Prostate gland (tissue), 2 donors: ENCODE results near the gene FMR1NB. TPM values are rescaled to one million over a fixed set of nuclear protein-coding genes. Genes with fewer than 3 reads are reported as not detected.

ENCODE experiments used
- DNase-seq: peaks from one replicate; pipeline ENCODE4 v3.0.0-alpha.2; 2019; ENCODE audit warnings: low spot score
- H3K27ac ChIP-seq, 2 donors: fragments of 200-600 bp; sonication (generic); 2 replicates each; pipeline ENCODE4 v1.5.1; 2017 to 2019
- H3K27me3 ChIP-seq: fragments of 200-600 bp; sonication (generic); replicated peaks from 2 replicates; pipeline ENCODE4 v1.5.1; 2019; ENCODE audit not compliant: insufficient read depth
- H3K36me3 ChIP-seq, 2 donors: fragments of 200-600 bp; sonication (generic); 1 replicate in 1 of 2; 2 replicates in 1 of 2; pipeline versions ENCODE4 v1.5.1 to v1.8.1; 2017 to 2019
- H3K4me1 ChIP-seq: fragments of 200-600 bp; sonication (generic); replicated peaks from 2 replicates; pipeline ENCODE4 v1.5.1; 2019
- H3K4me3 ChIP-seq, 2 donors: fragments of 200-600 bp; sonication (generic); 2 replicates each; pipeline ENCODE4 v1.5.1; 2017 to 2019
- H3K9me3 ChIP-seq: fragments of 200-600 bp; sonication (generic); 2 replicates; pipeline ENCODE4 v1.5.1; 2017
- POLR2A ChIP-seq: fragments of 450-650 bp; IDR thresholded peaks from one replicate; pipeline ENCODE4 v1.6.1; 2016; ENCODE audit warnings: antibody characterized with exemption, mild to moderate bottlenecking
- POLR2AphosphoS5 ChIP-seq: sonication (generic); formaldehyde crosslinking; IDR thresholded peaks from one replicate; pipeline ENCODE4 v1.6.1; 2017; ENCODE audit warnings: antibody characterized with exemption
- WGBS: methylation state at CpG from one replicate; pipeline ENCODE4 v1.1.5; 2018; 5-methylcytosine and 5-hydroxymethylcytosine counted together
- intact Hi-C: fragments of 100-400 bp; cut with DNase I; formaldehyde crosslinking; loops from one replicate; pipeline ENCODE4 v1.14.2; 2022
- total RNA-seq, 2 donors: library from RNA; depleted of rRNA; stranded (reverse); fragments of >200 nt; gene quantifications; one replicate each; pipeline ENCODE4 v1.1.0, GENCODE V29; 2016
- TF ChIP-seq, protein P1 (sequence below), 4 experiments: fragments of 200-600 bp in 2 of 4; fragments of 450-650 bp in 2 of 4; sonication (generic) in 2 of 4; IDR thresholded peaks; 1 replicate in 3 of 4; 2 replicates in 1 of 4; pipeline ENCODE4 v1.5.1; 2016 to 2019; ENCODE audit warnings: antibody characterized with exemption in 4 of 4, mild to moderate bottlenecking in 2 of 4, moderate library complexity in 2 of 4

The FMR1NB gene
- total RNA-seq, 2 donors from 2014 or later, result 15.3 TPM; not detected in 1

DNA sequence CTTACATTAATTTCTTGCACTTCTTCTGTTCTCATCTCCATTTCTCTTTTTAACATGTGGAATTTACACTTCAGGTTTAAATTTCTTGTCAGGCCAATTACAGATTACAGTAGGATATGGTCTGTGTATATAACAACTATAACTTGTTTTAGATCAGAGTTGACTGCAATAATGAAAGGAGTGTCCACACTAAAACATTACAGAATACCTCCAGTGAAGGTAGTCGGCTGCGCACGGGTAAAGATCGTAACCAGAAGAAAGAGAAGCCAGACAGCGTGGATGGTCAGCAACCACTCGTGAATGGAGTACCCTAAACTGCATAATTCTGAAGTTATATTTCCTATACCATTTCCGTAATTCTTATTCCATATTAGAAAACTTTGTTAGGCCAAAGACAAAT is 32.6 kb upstream of the FMR1NB start:
- Histone ChIP-seq H3K4me1 (no peaks in the 10 kb centered on the region), H3K4me3 (no peak overlapping the region), H3K27me3 (no peaks in the 10 kb centered on the region), H3K36me3 (no peaks in the 10 kb centered on the region), H3K27ac (no peak overlapping the region), H3K9me3 (no peaks in the 10 kb centered on the region)
- intact Hi-C loops, result no loop called here
- TF ChIP-seq, protein P1, sequence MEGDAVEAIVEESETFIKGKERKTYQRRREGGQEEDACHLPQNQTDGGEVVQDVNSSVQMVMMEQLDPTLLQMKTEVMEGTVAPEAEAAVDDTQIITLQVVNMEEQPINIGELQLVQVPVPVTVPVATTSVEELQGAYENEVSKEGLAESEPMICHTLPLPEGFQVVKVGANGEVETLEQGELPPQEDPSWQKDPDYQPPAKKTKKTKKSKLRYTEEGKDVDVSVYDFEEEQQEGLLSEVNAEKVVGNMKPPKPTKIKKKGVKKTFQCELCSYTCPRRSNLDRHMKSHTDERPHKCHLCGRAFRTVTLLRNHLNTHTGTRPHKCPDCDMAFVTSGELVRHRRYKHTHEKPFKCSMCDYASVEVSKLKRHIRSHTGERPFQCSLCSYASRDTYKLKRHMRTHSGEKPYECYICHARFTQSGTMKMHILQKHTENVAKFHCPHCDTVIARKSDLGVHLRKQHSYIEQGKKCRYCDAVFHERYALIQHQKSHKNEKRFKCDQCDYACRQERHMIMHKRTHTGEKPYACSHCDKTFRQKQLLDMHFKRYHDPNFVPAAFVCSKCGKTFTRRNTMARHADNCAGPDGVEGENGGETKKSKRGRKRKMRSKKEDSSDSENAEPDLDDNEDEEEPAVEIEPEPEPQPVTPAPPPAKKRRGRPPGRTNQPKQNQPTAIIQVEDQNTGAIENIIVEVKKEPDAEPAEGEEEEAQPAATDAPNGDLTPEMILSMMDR (IDR thresholded peaks at IDR 0.05), result no peak
- no peak for TF ChIP-seq POLR2A
- no peak for TF ChIP-seq POLR2AphosphoS5
- WGBS, result 95% methylated on average over 7 of the region's 7 CpGs
- no peak for DNase-seq

GRCh38 chrX:147950352-147950751 is 30.8 kb upstream of the FMR1NB start:
- 79% methylated on average over 1 of the region's 1 CpG for WGBS
- no peaks in the 10 kb centered on the region for H3K9me3 ChIP-seq
- H3K27me3 ChIP-seq, result no peaks in the 10 kb centered on the region
- DNase-seq, result no peak
- H3K27ac ChIP-seq, result no peak overlapping the region
- intact Hi-C loops, result no loop called here
- no peaks in the 10 kb centered on the region for H3K4me1 ChIP-seq
- no peak overlapping the region for H3K4me3 ChIP-seq
- TF ChIP-seq POLR2A (no peak), POLR2AphosphoS5 (no peak)
- TF ChIP-seq, protein P1 (IDR thresholded peaks at IDR 0.05), result no peak
- no peaks in the 10 kb centered on the region for H3K36me3 ChIP-seq

GRCh38 chrX:147953976-147954375 is 27.2 kb upstream of the FMR1NB start:
- Histone ChIP-seq H3K27ac (no peak overlapping the region), H3K27me3 (no peaks in the 10 kb centered on the region), H3K4me1 (no peaks in the 10 kb centered on the region), H3K36me3 (no peaks in the 10 kb centered on the region), H3K9me3 (no peaks in the 10 kb centered on the region), H3K4me3 (no peak overlapping the region)
- DNase-seq, result no peak
- intact Hi-C loops, result no loop called here
- TF ChIP-seq, protein P1 (IDR thresholded peaks at IDR 0.05), result no peak
- no peak for TF ChIP-seq POLR2AphosphoS5
- WGBS, result 62% methylated on average over 2 of the region's 2 CpGs

GRCh38 chrX:147957291-147957690 is 23.8 kb upstream of the FMR1NB start:
- H3K27me3 ChIP-seq, result no peaks in the 10 kb centered on the region
- H3K36me3 ChIP-seq, result no peaks in the 10 kb centered on the region
- WGBS, result 48% methylated on average over 2 of the region's 2 CpGs
- no peak overlapping the region for H3K4me3 ChIP-seq
- H3K27ac ChIP-seq, result no peak overlapping the region
- TF ChIP-seq, protein P1 (IDR thresholded peaks at IDR 0.05), result no peak
- TF ChIP-seq POLR2A (no peak), POLR2AphosphoS5 (no peak)
- intact Hi-C loops, result no loop called here
- H3K4me1 ChIP-seq, result no peaks in the 10 kb centered on the region
- DNase-seq, result no peak
- H3K9me3 ChIP-seq, result no peaks in the 10 kb centered on the region

DNA sequence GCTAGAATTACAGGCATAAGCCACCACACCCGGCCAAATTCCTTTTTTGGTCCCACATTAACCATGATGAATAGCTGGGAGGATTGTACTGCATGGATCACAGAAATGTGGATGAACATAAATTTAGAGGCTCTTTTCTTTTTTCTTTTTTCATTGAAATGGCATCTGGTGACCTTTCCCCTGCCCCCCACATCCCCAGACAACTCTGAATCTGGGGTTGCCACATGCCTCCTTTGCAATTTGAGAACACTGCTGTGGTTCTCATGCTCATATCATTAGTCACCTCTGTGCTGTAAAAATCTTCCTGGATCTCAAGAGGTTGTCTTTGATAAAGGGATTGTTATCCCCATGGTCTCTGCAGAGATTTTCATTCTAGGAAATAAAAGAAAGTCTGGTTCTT is 22.8 kb upstream of the FMR1NB start:
- WGBS, result 100% methylated on average over 1 of the region's 1 CpG
- TF ChIP-seq, protein P1 (IDR thresholded peaks at IDR 0.05), result no peak
- TF ChIP-seq POLR2AphosphoS5 (no peak), POLR2A (no peak)
- intact Hi-C loops, result no loop called here

More for the DNA sequence above, 22.8 kb upstream of the FMR1NB start:
- Histone ChIP-seq H3K27ac (no peak overlapping the region), H3K36me3 (no peaks in the 10 kb centered on the region), H3K4me3 (no peak overlapping the region), H3K27me3 (no peaks in the 10 kb centered on the region), H3K9me3 (no peaks in the 10 kb centered on the region), H3K4me1 (no peaks in the 10 kb centered on the region)
- DNase-seq, result no peak
